Measurements from ENCODE around the gene MLYCD.

DNA sequence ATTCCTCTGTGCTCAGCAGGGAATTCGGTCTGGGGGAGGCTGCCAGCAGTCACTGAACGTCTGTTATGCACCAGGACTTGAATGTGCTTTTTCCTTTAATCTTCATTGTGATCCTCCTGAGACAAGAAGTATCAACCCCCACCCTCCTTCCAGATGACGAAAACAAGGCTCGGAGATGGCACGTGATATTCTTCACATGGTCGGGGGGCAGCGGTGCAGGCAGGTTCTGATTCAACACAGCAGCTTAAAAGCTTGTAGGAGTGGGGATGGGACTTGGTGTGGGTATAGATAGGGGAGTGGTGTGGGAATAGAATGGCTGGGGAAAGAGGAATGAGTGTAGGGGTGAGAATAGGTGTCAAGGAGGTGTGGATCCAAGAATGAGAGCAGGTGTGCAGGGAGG lies 75.6 kb downstream of the MLYCD start:
- no peak for TF ChIP-seq EZH2 (IDR thresholded peaks at IDR 0.05; ENCODE audit: borderline replicate concordance, low read depth, low read length, poor library complexity, severe bottlenecking)
- TF ChIP-seq, protein P1, sequence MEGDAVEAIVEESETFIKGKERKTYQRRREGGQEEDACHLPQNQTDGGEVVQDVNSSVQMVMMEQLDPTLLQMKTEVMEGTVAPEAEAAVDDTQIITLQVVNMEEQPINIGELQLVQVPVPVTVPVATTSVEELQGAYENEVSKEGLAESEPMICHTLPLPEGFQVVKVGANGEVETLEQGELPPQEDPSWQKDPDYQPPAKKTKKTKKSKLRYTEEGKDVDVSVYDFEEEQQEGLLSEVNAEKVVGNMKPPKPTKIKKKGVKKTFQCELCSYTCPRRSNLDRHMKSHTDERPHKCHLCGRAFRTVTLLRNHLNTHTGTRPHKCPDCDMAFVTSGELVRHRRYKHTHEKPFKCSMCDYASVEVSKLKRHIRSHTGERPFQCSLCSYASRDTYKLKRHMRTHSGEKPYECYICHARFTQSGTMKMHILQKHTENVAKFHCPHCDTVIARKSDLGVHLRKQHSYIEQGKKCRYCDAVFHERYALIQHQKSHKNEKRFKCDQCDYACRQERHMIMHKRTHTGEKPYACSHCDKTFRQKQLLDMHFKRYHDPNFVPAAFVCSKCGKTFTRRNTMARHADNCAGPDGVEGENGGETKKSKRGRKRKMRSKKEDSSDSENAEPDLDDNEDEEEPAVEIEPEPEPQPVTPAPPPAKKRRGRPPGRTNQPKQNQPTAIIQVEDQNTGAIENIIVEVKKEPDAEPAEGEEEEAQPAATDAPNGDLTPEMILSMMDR (conservative IDR thresholded peaks at IDR 0.05; ENCODE audit: low read depth, low read length) = no peak

Data from A673 (cell line).